Heart left ventricle (tissue), 16 donors: ENCODE data around the gene ARHGEF7. TPM values are rescaled to one million over a fixed set of nuclear protein-coding genes. Genes with fewer than 3 reads are reported as not detected.

Source experiments
- ATAC-seq, 4 donors: fragments of 200-7000 bp; cut with Tn5 transposase; one replicate each; pipeline ENCODE4 v1.9.1; 2020 to 2022; ENCODE audit warnings: moderate library complexity in 4 of 4, mild to moderate bottlenecking in 3 of 4, moderate number of reproducible peaks in 1 of 4
- DNase-seq, 5 donors: peaks; one replicate each; pipeline ENCODE4 v3.0.0-alpha.2; 2020
- H3K27ac ChIP-seq, 12 donors: fragments of 200-600 bp; sonication (generic) in 4 of 12; one replicate each; pipeline versions ENCODE4 v1.5.0 to v1.8.0; 2016 to 2022; ENCODE audit warnings: mild to moderate bottlenecking in 2 of 12
- H3K27me3 ChIP-seq, 9 donors: fragments of 200-600 bp; sonication (generic) in 2 of 9; one replicate each; pipeline versions ENCODE4 v1.5.1 to v1.8.0; 2016 to 2022; ENCODE audit warnings: mild to moderate bottlenecking in 3 of 9
- H3K36me3 ChIP-seq, 9 donors: fragments of 200-600 bp; sonication (generic) in 2 of 9; one replicate each; pipeline versions ENCODE4 v1.5.0 to v1.8.0; 2018 to 2022; ENCODE audit warnings: mild to moderate bottlenecking in 2 of 9
- H3K4me1 ChIP-seq, 12 donors: fragments of 200-600 bp; sonication (generic) in 4 of 12; one replicate each; pipeline versions ENCODE4 v1.5.0 to v1.8.0; 2016 to 2022; ENCODE audit warnings: mild to moderate bottlenecking in 3 of 12
- H3K4me3 ChIP-seq, 12 donors: fragments of 200-600 bp; sonication (generic) in 4 of 12; one replicate each; pipeline versions ENCODE4 v1.5.0 to v1.8.0; 2017 to 2022; ENCODE audit warnings: mild to moderate bottlenecking in 9 of 12, moderate library complexity in 4 of 12
- H3K9me3 ChIP-seq, 12 donors: fragments of 200-600 bp; sonication (generic) in 4 of 12; one replicate each; pipeline versions ENCODE4 v1.5.0 to v1.8.0; 2016 to 2022; ENCODE audit warnings: mild to moderate bottlenecking in 1 of 12
- CTCF ChIP-seq, 12 donors: fragments of 200-600 bp; sonication (generic) in 4 of 12; IDR thresholded peaks; one replicate each; pipeline versions ENCODE4 v1.5.0 to v1.8.0; 2018 to 2022; ENCODE audit warnings: antibody characterized with exemption in 12 of 12, mild to moderate bottlenecking in 5 of 12
- POLR2A ChIP-seq, 2 donors: fragments of 450-650 bp; IDR thresholded peaks; one replicate each; pipeline ENCODE4 v1.6.1; 2017; ENCODE audit warnings: antibody characterized with exemption in 2 of 2, mild to moderate bottlenecking in 2 of 2, moderate library complexity in 2 of 2
- WGBS, 4 donors: extraction: QIAGEN DNeasy Blood & Tissue Kit in 2 of 4; methylation state at CpG; one replicate each; pipeline versions ENCODE4 v1.1.5 to v1.1.7; 2013 to 2018; 5-methylcytosine and 5-hydroxymethylcytosine counted together
- intact Hi-C, 10 donors: fragments of 100-400 bp; cut with DNase I; formaldehyde crosslinking; loops; one replicate each; pipeline versions ENCODE4 v1.11.1 to v1.14.2; 2022
- polyA plus RNA-seq, 2 donors: library from polyadenylated mRNA; stranded (reverse); fragments of 200-250 nt; gene quantifications; one replicate each; pipeline ENCODE4 v1.2.3, GENCODE V29; 2013
- total RNA-seq, 9 donors: library from RNA; depleted of rRNA in 2 of 9; stranded (reverse); fragments of >200 nt in 2 of 9; fragmentation: NEBNext Ultra II Directional in 3 of 9; extraction: Animal tissue kit (Norgen Biotek cat#: 25700) in 3 of 9; gene quantifications; one replicate each; pipeline versions ENCODE4 v1.1.0 to v1.2.4, GENCODE V29; 2016 to 2023
- donor health status: ischemic (EF 13 %, LVEDD 7.1; RV severe dilation, severe dysfunction).
- donor health status: healthy with polysubstance abuse.
- donor health status: DM: no; HTN: yes; CAD: no.
- donor health status: DM: no; HTN: no; CAD: no.
- donor health status: ischemic (EF 25% LVEDD 6.9; RV normal size, moderate dysfunction).
- donor health status: ischemic (EF 25% LVEDD 5.7; RV mildly dilated, moderate dysfunction).
- donor health status: healthy.
- donor health status: DM: yes; HTN: yes; CAD: no.
- donor health status: ischemic (EF 35%, LVEDD 5.7; RV mildly dilated, moderate dysfunction).
- donor health status: nonischemic (EF 11% LVEDD 7.7; RV severe dilation, severe dysfunction).
- donor health status: DM: yes; HTN: yes; CAD: no.
- donor health status: PGD.
- donor health status: ischemic (EF 29% LVEDD 5.4; RV normal size, mild dysfunction).
- donor health status: nonischemic (EF 23%, LVEDD 6.1; RV moderate dilation, normal function).

The ARHGEF7 gene
- total and polyA plus RNA-seq, 11 donors, result 16.6 to 60.9 (median 37.5) TPM

- H3K9me3 ChIP-seq, result no peaks in the 10 kb centered on the region
- TF ChIP-seq CTCF (IDR thresholded peaks at IDR 0.05), result no peak
- TF ChIP-seq POLR2A (IDR thresholded peaks at IDR 0.05), result no peak
- intact Hi-C loops, result no loop called here
- DNase-seq (no peak), ATAC-seq (no peak)
- no peak overlapping the region for H3K4me3 ChIP-seq
- 71 to 89% (median 80%) methylated on average over 8 to 16 of the region's 16 CpGs for WGBS, 4 donors
- H3K27me3 ChIP-seq, result no peaks in the 10 kb centered on the region
- no peaks in the 10 kb centered on the region for H3K4me1 ChIP-seq
- H3K36me3 ChIP-seq, result no peaks in the 10 kb centered on the region
- H3K27ac ChIP-seq, result no peak overlapping the region
Observed at GRCh38 chr13:111326981-111327642, 212.0 kb downstream of the ARHGEF7 start.

DNA sequence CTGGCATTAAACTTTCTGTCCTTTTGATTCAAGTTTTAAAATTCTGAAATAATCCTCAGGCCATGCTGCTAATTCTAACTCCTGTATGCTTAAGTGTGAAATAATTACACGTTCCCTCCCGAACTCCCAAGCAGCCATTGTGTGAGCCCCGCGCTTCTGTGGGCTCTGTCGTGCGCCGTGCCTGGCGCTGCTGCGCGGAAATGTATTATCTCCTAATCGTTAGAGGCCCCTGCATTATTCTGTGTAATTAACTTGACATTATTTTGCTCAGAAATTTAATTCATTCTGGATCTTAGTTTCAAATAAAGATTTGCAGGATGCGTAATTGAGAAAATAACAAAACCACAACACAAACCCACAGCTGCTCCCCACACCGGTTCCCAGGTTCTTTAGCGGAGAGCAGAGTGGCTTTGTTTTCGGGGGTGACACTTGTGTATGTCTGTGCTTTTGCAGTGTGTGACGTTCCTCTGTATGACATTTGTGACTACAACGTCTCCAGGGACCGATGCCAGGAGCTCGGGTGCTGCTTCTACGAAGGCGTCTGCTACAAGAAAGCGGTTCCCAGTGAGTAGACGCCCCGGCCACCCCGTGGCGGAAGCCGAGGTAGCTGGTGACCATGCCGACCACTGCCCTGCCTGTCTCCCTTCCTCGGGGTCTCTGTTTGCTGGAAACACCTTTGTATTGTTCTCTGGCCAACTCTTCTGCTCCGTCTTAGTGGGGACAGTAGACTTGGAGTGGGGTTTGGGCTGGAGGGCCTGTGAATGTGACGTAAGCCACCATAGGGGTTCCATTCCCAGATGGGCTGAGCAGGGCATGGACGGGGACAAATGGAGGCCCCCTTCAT is 212.8 kb downstream of the ARHGEF7 start:
- DNase-seq, result no peak
- intact Hi-C loops, result no loop called here
- Histone ChIP-seq H3K27me3 (no peaks in the 10 kb centered on the region), H3K4me1 (no peaks in the 10 kb centered on the region), H3K9me3 (peaks cover 0 to 6% (median 0%) of the 10 kb centered on the region in 12 donors), H3K27ac (no peak overlapping the region), H3K36me3 (no peaks in the 10 kb centered on the region), H3K4me3 (no peak overlapping the region)
- TF ChIP-seq POLR2A (IDR thresholded peaks at IDR 0.05) (no peak), CTCF (IDR thresholded peaks at IDR 0.05) (no peak)
- 91 to 95% (median 92%) methylated on average over 32 of the region's 32 CpGs for WGBS, 4 donors
- ATAC-seq, result no peak

DNA sequence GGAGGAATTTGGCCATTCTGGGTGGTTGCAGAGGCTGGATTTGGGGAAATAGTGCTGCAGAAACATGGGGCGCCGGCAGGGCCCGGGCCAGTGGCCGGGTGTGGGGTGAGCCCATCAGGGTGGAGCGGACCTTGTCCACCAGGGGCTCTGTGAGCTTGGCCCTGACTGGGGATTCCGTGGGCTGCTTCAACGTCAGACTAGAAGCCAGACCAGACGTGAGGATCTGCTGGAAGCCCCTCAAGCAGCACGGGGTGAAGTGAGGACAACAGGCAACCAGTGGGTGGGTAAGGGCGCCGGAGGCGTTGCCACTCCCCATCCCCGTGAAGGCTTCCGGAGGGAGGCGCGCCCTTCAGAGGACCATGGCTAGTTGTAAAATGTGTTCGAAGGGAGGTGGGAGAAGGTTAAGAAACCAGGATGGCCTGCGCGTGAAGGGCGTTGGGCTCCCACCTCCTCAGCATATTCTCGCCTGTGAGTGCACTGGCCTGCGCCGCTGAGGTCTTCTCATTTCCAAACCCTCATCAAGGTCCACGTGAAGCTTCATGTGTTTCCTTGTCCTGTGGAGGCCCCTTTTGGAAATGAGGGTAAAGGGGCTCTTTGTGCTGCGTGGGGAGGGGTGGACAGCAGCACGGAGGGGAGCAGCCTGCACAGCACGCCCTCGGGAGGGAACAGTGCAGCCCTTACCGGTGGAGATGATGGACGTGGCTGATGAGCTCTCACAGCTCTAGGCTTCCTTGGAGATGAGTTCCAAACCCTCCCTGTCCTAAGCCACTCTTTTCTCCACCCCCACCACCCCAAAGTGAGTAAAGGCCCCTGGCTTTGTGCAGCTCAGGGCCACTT is 213.7 kb downstream of the ARHGEF7 start:
- 84 to 91% (median 88%) methylated on average over 30 of the region's 30 CpGs for WGBS, 4 donors
- DNase-seq (no peak), ATAC-seq (no peak)
- TF ChIP-seq POLR2A (IDR thresholded peaks at IDR 0.05) (no peak), CTCF (IDR thresholded peaks at IDR 0.05) (no peak)
- intact Hi-C loops, result no loop called here
- Histone ChIP-seq H3K27ac (no peak overlapping the region), H3K4me1 (no peaks in the 10 kb centered on the region), H3K9me3 (peaks cover 0 to 12% (median 0%) of the 10 kb centered on the region in 12 donors), H3K4me3 (no peak overlapping the region), H3K27me3 (no peaks in the 10 kb centered on the region), H3K36me3 (no peaks in the 10 kb centered on the region)

DNA sequence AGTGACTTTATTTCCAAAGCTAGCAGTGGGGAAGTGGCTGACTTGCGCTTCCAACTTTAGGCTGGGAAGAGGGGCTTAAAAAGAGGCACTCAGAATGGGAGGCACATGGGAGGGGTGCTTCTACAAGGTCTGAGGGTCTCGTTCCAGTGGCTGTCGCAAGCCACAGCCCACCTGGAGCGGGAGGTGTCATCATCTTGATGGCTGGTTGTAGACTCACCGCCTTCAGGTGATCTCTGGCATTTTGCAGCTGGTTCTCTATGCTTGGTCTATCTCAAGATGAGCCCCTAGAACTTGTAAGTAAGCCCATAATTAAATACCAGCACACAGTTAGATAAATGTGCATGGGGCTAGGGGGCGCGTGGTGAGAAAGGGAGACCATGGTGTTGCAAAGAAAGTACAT is 214.5 kb downstream of the ARHGEF7 start:
- DNase-seq, result no peak
- intact Hi-C loops, result no loop called here
- TF ChIP-seq POLR2A (IDR thresholded peaks at IDR 0.05), result no peak
- no peak for TF ChIP-seq CTCF (IDR thresholded peaks at IDR 0.05)
- no peak overlapping the region for H3K27ac ChIP-seq
- H3K4me3 ChIP-seq, result no peak overlapping the region
- H3K36me3 ChIP-seq, result no peaks in the 10 kb centered on the region
- ATAC-seq, result no peak
- H3K9me3 ChIP-seq, result peaks cover 0 to 16% (median 0%) of the 10 kb centered on the region in 12 donors
- 94 to 97% (median 95%) methylated on average over 7 of the region's 7 CpGs for WGBS, 4 donors
- no peaks in the 10 kb centered on the region for H3K27me3 ChIP-seq
- no peaks in the 10 kb centered on the region for H3K4me1 ChIP-seq
